GM21528 (cell line): ENCODE measurements around the gene PDSS2.
A peak's percentile ranks its signal among the peaks of the same experiment; 100 is the strongest.
"Not testable (repeated sequence)": the region's sequence is repeated elsewhere in the genome, so short reads cannot be mapped to it uniquely, and the experiment has no call there.

Experiments used
- ATAC-seq: cut with Tn5 transposase; IDR thresholded peaks from one replicate; pipeline ENCODE4 v1.9.1; 2021; ENCODE audit warnings: mild to moderate bottlenecking, moderate library complexity; ENCODE audit not compliant: unreplicated experiment, low FRiP score

PDSS2 gene

DNA sequence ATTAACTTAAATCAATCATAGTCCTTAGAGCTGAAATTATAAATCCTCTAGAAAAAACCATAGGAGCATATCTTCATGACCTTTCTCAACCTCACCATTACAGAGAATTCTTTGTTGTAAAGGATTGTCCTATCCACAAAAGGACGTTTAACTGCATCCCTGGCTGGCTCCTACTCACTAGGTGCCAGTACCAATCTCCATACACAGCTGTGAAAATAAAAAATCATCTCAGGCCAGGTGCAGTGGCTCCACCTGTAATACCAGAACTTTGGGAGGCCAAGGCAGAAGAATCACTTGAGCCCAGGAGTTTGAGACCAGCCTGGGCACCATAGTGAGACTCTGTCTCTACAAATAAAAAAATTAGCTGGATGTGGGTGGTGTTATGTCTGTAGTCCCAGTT lies 89.9 kb downstream of the PDSS2 start:
- no peak for ATAC-seq

- ATAC-seq, result no peak
Observed at GRCh38 chr6:107368471-107368870, 90.9 kb downstream of the PDSS2 start.

DNA sequence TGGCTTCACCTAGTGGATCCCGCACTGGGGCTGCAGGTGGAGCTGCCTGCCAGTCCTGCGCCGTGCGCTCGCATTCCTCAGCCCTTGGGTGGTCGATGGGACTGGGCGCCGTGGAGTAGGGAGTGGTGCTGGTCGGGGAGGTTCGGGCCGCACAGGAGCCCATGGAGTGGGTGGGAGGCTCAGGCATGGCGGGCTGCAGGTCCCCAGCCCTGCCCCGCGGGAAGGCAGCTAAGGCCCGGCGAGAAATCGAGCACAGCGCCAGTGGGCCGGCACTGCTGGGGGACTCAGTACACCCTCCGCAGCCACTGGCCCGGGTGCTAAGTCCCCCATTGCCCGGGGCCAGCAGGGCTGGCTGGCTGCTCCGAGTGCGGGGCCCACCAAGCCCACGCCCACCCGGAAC lies 95.2 kb downstream of the PDSS2 start:
- ATAC-seq, result not testable (repeated sequence)

- ATAC-seq, result no peak
Observed at GRCh38 chr6:107361753-107362604, 97.4 kb downstream of the PDSS2 start.

GRCh38 chr6:107360476-107360875 lies 98.9 kb downstream of the PDSS2 start:
- ATAC-seq, result no peak

- no peak for ATAC-seq
Observed at GRCh38 chr6:107357842-107358241, 101.5 kb downstream of the PDSS2 start.

GRCh38 chr6:107357031-107357430 lies 102.3 kb downstream of the PDSS2 start:
- no peak for ATAC-seq

DNA sequence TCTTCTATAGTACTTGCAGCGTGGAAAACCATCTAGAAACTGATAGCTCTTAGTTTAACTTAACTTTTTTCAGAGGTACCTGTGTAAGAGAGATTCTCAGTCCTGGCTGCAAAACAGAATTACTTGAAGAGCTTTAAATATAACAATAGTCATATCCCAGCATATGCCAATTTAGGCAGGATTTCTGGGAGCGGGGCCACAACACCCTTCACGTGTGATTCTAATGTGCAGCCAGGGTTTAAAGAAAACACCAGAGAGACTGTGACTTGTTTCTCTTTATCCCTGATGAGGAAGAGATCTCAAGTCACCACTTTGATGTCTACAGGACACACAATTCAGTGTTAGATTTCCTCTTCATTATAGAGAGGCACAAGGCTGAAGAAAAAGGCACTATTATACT lies 103.7 kb downstream of the PDSS2 start:
- no peak for ATAC-seq

GRCh38 chr6:107354451-107354850 lies 104.9 kb downstream of the PDSS2 start:
- ATAC-seq, result no peak

GRCh38 chr6:107353773-107354382 lies 105.5 kb downstream of the PDSS2 start:
- ATAC-seq, result no peak

DNA sequence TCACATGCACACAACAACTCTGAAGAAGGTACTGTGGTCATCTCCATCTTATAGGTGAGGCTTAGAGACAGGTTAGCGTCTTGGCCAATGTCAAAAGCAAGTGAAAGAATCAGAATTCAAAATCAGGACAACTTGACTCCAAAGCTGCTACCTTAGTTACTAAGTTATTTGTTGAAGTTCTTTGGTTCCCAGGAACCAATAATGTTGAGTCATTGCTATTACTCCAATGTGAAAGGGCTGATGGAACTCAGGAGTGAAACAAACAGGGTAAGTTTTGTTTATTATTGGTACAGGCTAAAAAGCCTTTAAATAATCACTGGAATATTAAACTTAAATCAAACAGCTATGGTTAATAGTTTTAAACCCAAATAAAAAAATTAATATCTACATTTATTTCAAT lies 111.1 kb downstream of the PDSS2 start:
- no peak for ATAC-seq

DNA sequence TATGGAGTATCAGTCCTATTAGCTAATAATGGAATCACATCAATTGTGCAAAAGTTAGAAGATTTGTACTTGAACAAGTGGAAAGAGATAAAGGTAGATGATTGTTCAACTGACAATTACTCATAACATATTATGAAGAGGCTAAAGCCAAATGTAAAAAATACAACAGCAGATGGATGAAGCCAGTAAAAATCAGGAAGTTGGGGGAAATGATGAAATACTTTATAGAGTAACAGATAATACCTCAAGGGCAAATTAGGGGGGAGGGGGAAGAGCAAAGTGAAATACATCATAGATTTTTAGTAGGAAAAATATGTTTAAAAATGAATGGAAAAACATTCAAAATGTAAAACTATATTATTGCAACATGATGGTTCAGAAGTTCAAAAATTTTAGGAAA lies 114.0 kb downstream of the PDSS2 start:
- no peak for ATAC-seq

GRCh38 chr6:107344981-107345380 lies 114.4 kb downstream of the PDSS2 start:
- ATAC-seq, result no peak

DNA sequence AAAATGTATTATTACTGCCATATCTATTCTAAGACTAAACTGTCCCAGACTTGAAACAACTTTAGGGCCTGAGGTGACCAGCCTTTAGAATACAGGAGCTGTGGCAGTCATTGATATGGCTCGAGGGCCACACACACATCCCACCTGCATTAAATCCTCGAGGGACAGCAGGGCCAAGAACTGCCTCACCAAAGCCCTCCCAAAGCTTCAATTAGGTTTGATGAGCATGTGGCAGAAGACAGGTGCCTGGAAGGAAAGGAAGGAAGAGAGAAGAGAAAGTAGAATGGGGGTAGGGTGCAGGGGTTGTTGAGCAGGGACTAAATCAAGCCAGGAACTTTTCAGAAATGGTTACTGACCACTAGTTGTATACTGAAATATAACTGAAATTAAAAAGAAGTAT lies 115.0 kb downstream of the PDSS2 start:
- ATAC-seq, result no peak

GRCh38 chr6:107342144-107342543 lies 117.2 kb downstream of the PDSS2 start:
- ATAC-seq, result no peak

DNA sequence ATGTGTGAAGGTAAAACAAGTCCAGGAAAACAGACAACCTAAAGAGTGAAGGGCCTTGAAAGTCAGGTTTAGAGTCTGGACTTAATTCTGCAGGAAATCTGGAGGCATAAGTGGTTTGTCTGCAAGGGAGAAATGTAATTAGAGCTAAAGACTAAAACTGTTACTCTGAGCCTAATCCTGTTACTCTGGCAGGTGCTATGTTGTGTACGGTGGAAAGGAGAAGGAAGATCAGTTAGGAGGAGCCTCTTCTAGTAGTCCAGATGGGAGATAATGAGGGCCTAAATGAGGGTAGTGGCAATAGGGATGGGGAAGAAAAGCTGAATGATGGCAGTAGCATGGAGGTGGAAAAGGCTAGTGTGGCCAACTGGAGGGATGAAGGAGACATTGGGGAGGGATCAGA lies 118.5 kb downstream of the PDSS2 start:
- ATAC-seq, result no peak

DNA sequence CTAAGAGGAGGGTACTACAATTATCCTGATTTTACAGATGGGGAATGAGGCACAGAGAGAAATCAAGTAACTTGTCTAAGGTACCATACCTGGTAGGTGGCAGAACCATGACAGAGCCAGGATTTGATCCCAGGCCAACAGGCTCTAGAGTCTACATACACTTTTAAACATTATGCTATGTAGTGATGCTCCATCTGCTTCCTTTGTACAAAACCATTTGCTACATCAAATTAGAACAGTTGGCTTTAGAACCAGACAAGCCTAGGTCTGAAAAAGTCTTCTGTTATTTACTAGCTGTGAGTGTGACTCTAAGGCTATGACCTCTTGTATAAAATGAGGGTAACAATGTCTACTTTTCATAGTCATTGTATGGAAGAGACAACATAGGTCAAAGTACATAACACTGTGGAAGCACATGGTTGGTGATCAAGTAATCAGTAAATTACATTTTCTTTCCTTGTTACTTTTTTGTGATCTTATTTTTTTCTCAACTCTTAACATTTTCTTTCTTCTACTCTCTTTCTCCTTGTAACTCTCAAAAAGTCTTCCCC lies 122.1 kb downstream of the PDSS2 start:
- ATAC-seq, result no peak

GRCh38 chr6:107334026-107334425 lies 125.3 kb downstream of the PDSS2 start:
- ATAC-seq, result no peak

GRCh38 chr6:107333491-107333890 lies 125.9 kb downstream of the PDSS2 start:
- no peak for ATAC-seq

- ATAC-seq, result no peak
Observed at GRCh38 chr6:107331409-107332386, 127.7 kb downstream of the PDSS2 start.

- peak; percentile 99 for ATAC-seq
Observed at GRCh38 chr6:107330168-107330567, 129.2 kb downstream of the PDSS2 start.
